OCI-LY1 (cell line): ENCODE data around the gene NID1.

Experiments used
- H2AFZ ChIP-seq: fragments of 200-600 bp; sonication (generic), shearing (Covaris generic); 2 replicates; pipeline ENCODE4 v1.6.0; 2014; ENCODE audit warnings: antibody characterized with exemption, mild to moderate bottlenecking, low read length
- H3F3A ChIP-seq: fragments of 200-600 bp; sonication (generic), shearing (Covaris generic); 2 replicates; pipeline ENCODE4 v1.6.0; 2014; ENCODE audit warnings: mild to moderate bottlenecking, antibody characterized with exemption, low read length, moderate library complexity; ENCODE audit not compliant: insufficient read depth
- H3K27ac ChIP-seq: fragments of 200-600 bp; sonication (generic); 2 replicates; pipeline ENCODE4 v1.5.1; 2014; ENCODE audit warnings: low read length, mixed run types, mild to moderate bottlenecking, low read depth; ENCODE audit not compliant: poor library complexity, severe bottlenecking
- H3K27me3 ChIP-seq: fragments of 200-600 bp; sonication (generic); 2 replicates; pipeline ENCODE4 v1.6.0; 2014; ENCODE audit warnings: antibody characterized with exemption, mild to moderate bottlenecking, low read length, moderate library complexity; ENCODE audit not compliant: insufficient read depth
- H3K36me3 ChIP-seq: fragments of 200-600 bp; sonication (generic); 2 replicates; pipeline ENCODE4 v1.6.1; 2014; ENCODE audit warnings: mild to moderate bottlenecking, antibody characterized with exemption, low read length, moderate library complexity, mixed read lengths; ENCODE audit not compliant: insufficient read depth
- H3K4me1 ChIP-seq: fragments of 200-600 bp; sonication (generic); 2 replicates; pipeline ENCODE4 v1.5.1; 2014; ENCODE audit warnings: mild to moderate bottlenecking, low read length, moderate library complexity; ENCODE audit not compliant: insufficient read depth, severe bottlenecking
- H3K4me2 ChIP-seq: fragments of 200-600 bp; sonication (generic), shearing (Covaris generic); 2 replicates; pipeline ENCODE4 v1.6.1; 2014; ENCODE audit warnings: low read length
- H3K4me3 ChIP-seq: fragments of 200-600 bp; sonication (generic); 2 replicates; pipeline ENCODE4 v1.5.1; 2014; ENCODE audit warnings: low read length, low read depth, mild to moderate bottlenecking, mixed read lengths; ENCODE audit not compliant: poor library complexity, severe bottlenecking
- H3K79me2 ChIP-seq: fragments of 200-600 bp; shearing (Covaris generic); 2 replicates; pipeline ENCODE4 v1.6.1; 2016; ENCODE audit warnings: mixed run types, low read length, mixed read lengths; ENCODE audit not compliant: insufficient read depth
- H3K9ac ChIP-seq: fragments of 200-600 bp; sonication (generic), shearing (Covaris generic); 2 replicates; pipeline ENCODE4 v1.6.1; 2014; ENCODE audit warnings: mild to moderate bottlenecking, low read length, mixed read lengths
- H3K9me2 ChIP-seq: fragments of 200-600 bp; sonication (generic), shearing (Covaris generic); 2 replicates; pipeline ENCODE4 v1.6.1; 2014; ENCODE audit warnings: low read depth, mild to moderate bottlenecking, low read length, mixed read lengths
- H3K9me3 ChIP-seq: fragments of 200-600 bp; shearing (Covaris generic); 2 replicates; pipeline ENCODE4 v1.6.1; 2014; ENCODE audit warnings: low read length, mixed read lengths
- H4K20me1 ChIP-seq: fragments of 200-600 bp; sonication (generic), shearing (Covaris generic); 2 replicates; pipeline ENCODE4 v1.6.0; 2016; ENCODE audit warnings: mild to moderate bottlenecking, low read length; ENCODE audit not compliant: insufficient read depth
- CTCF ChIP-seq: fragments of 200-600 bp; sonication (generic), shearing (Covaris generic); IDR thresholded peaks from 2 replicates; pipeline ENCODE4 v1.5.1; 2017; ENCODE audit warnings: mild to moderate bottlenecking, antibody characterized with exemption, low read length, moderate library complexity, mixed read lengths
- EZH2 ChIP-seq: fragments of 200-600 bp; sonication (generic), shearing (Covaris generic); IDR thresholded peaks from 2 replicates; pipeline ENCODE4 v1.8.0; 2017; ENCODE audit warnings: borderline replicate concordance, mixed run types, mild to moderate bottlenecking, antibody characterized with exemption, low read length, moderate library complexity, mixed read lengths

The NID1 gene

GRCh38 chr1:236011641-236012040 lies 53.2 kb downstream of the NID1 start:
- Histone ChIP-seq H3K27ac (no peak overlapping the region), H2AFZ (no peak overlapping the region), H3K9me3 (no peaks in the 10 kb centered on the region), H3K36me3 (no peaks in the 10 kb centered on the region), H4K20me1 (no peaks in the 10 kb centered on the region), H3K9me2 (no peaks in the 10 kb centered on the region), H3K27me3 (no peaks in the 10 kb centered on the region), H3K4me1 (no peaks in the 10 kb centered on the region), H3K79me2 (no peaks in the 10 kb centered on the region), H3F3A (no peaks in the 10 kb centered on the region), H3K9ac (no peak overlapping the region), H3K4me3 (no peak overlapping the region), H3K4me2 (no peak overlapping the region)
- TF ChIP-seq EZH2 (no peak), CTCF (no peak)

GRCh38 chr1:236010443-236010842 lies 54.4 kb downstream of the NID1 start:
- Histone ChIP-seq H3K4me2 (no peak overlapping the region), H3K9ac (no peak overlapping the region), H3K9me3 (no peaks in the 10 kb centered on the region), H3K4me1 (no peaks in the 10 kb centered on the region), H3K4me3 (no peak overlapping the region), H4K20me1 (no peaks in the 10 kb centered on the region), H3K27me3 (no peaks in the 10 kb centered on the region), H2AFZ (no peak overlapping the region), H3F3A (no peaks in the 10 kb centered on the region), H3K79me2 (no peaks in the 10 kb centered on the region), H3K36me3 (no peaks in the 10 kb centered on the region), H3K27ac (no peak overlapping the region), H3K9me2 (no peaks in the 10 kb centered on the region)
- TF ChIP-seq CTCF (no peak), EZH2 (no peak)

- Histone ChIP-seq H4K20me1 (no peaks in the 10 kb centered on the region), H3K4me2 (no peak overlapping the region), H3K9me3 (no peaks in the 10 kb centered on the region), H3K9ac (no peak overlapping the region), H3K79me2 (no peaks in the 10 kb centered on the region), H3F3A (no peaks in the 10 kb centered on the region), H3K27me3 (no peaks in the 10 kb centered on the region), H3K4me3 (no peak overlapping the region), H3K36me3 (no peaks in the 10 kb centered on the region), H3K4me1 (no peaks in the 10 kb centered on the region), H3K9me2 (no peaks in the 10 kb centered on the region), H3K27ac (no peak overlapping the region), H2AFZ (no peak overlapping the region)
- TF ChIP-seq EZH2, result no peak
- no peak for TF ChIP-seq CTCF
Measured at GRCh38 chr1:236009857-236010256, 55.0 kb downstream of the NID1 start.
